Measurements from ENCODE around the gene NT5M. TPM values are rescaled to one million over a fixed set of nuclear protein-coding genes. Genes with fewer than 3 reads are reported as not detected.

The NT5M gene
- total RNA-seq, 1 donor from 2014 or later = 1.5 TPM

GRCh38 chr17:17313350-17313991, 10.3 kb downstream of the NT5M start:
- Histone ChIP-seq H4K20me1 (ENCODE audit: insufficient read depth, low read length) (no peaks in the 10 kb centered on the region), H3K4me2 (ENCODE audit: low read length) (no peak overlapping the region), H3K4me1 (ENCODE audit: insufficient read depth, low read length) (no peaks in the 10 kb centered on the region), H3K79me2 (ENCODE audit: insufficient read depth, low read length) (no peaks in the 10 kb centered on the region), H3K4me3 (ENCODE audit: insufficient read depth, low read depth, low read length) (no peak overlapping the region), H3K27me3 (ENCODE audit: insufficient read depth, low read length) (no peaks in the 10 kb centered on the region), H2AFZ (ENCODE audit: low read depth, low read length) (peak overlapping the region; percentile 39), H3K27ac (ENCODE audit: low read depth, low read length) (no peak overlapping the region), H3K36me3 (ENCODE audit: insufficient read depth, low read length) (no peaks in the 10 kb centered on the region), H3K9ac (ENCODE audit: low read length) (no peak overlapping the region), H3K9me3 (ENCODE audit: insufficient read depth, low read depth, low read length) (no peaks in the 10 kb centered on the region)
- FAIRE-seq (no peak), DNase-seq (ENCODE audit: low read depth) (no peak)
- TF ChIP-seq EZH2 (IDR thresholded peaks at IDR 0.05; ENCODE audit: insufficient read depth, low read length) (no peak), CTCF (IDR thresholded peaks at IDR 0.05; ENCODE audit: insufficient read depth, low read depth, low read length) (no peak)
- no peaks in the 10 kb centered on the region for H3K4me1 Mint-ChIP-seq (ENCODE audit: low read depth, unreplicated experiment)
- peak overlapping the region; percentile 45 for H3K4me3 Mint-ChIP-seq (ENCODE audit: unreplicated experiment)
- no peaks in the 10 kb centered on the region for H3K36me3 Mint-ChIP-seq (ENCODE audit: low read depth, unreplicated experiment)
- no peak overlapping the region for H3K27ac Mint-ChIP-seq (ENCODE audit: unreplicated experiment)
- no peaks in the 10 kb centered on the region for H3K9me3 Mint-ChIP-seq (ENCODE audit: unreplicated experiment)
- H3K27me3 Mint-ChIP-seq (ENCODE audit: low read depth, unreplicated experiment) = no peaks in the 10 kb centered on the region

- Mint-ChIP-seq H3K9me3 (ENCODE audit: unreplicated experiment) (no peaks in the 10 kb centered on the region), H3K36me3 (ENCODE audit: low read depth, unreplicated experiment) (no peaks in the 10 kb centered on the region), H3K4me3 (ENCODE audit: unreplicated experiment) (no peak overlapping the region), H3K4me1 (ENCODE audit: low read depth, unreplicated experiment) (no peaks in the 10 kb centered on the region), H3K27ac (ENCODE audit: unreplicated experiment) (no peak overlapping the region), H3K27me3 (ENCODE audit: low read depth, unreplicated experiment) (no peaks in the 10 kb centered on the region)
- Histone ChIP-seq H3K79me2 (ENCODE audit: insufficient read depth, low read length) (no peaks in the 10 kb centered on the region), H3K36me3 (ENCODE audit: insufficient read depth, low read length) (no peaks in the 10 kb centered on the region), H3K27ac (ENCODE audit: low read depth, low read length) (no peak overlapping the region), H3K4me1 (ENCODE audit: insufficient read depth, low read length) (no peaks in the 10 kb centered on the region), H3K4me3 (ENCODE audit: insufficient read depth, low read depth, low read length) (no peak overlapping the region), H3K9me3 (ENCODE audit: insufficient read depth, low read depth, low read length) (no peaks in the 10 kb centered on the region), H3K9ac (ENCODE audit: low read length) (no peak overlapping the region), H4K20me1 (ENCODE audit: insufficient read depth, low read length) (no peaks in the 10 kb centered on the region), H2AFZ (ENCODE audit: low read depth, low read length) (no peak overlapping the region), H3K27me3 (ENCODE audit: insufficient read depth, low read length) (no peaks in the 10 kb centered on the region), H3K4me2 (ENCODE audit: low read length) (no peak overlapping the region)
- no peak for FAIRE-seq
- TF ChIP-seq CTCF (IDR thresholded peaks at IDR 0.05; ENCODE audit: insufficient read depth, low read depth, low read length) = no peak
- no peak for TF ChIP-seq EZH2 (IDR thresholded peaks at IDR 0.05; ENCODE audit: insufficient read depth, low read length)
- DNase-seq (ENCODE audit: low read depth) = no peak
These were observed 11.4 kb downstream of the NT5M start for GRCh38 chr17:17314501-17315071.

All from astrocyte (in vitro differentiated cells and primary cell).